CD4-positive, alpha-beta memory T cell (primary cell): Measurements from ENCODE around the gene POLDIP3. TPM values are rescaled to one million over a fixed set of nuclear protein-coding genes. Genes with fewer than 3 reads are reported as not detected.
"Not testable (repeated sequence)": the region's sequence is repeated elsewhere in the genome, so short reads cannot be mapped to it uniquely, and the experiment has no call there.

ENCODE experiments used
- CTCF ChIA-PET: fragments of 350-600 bp; sonication (Branson Sonifier 250); formaldehyde crosslinking; loops from one replicate; lab custom pipeline; 2021; ENCODE audit warnings: inconsistent platforms; ENCODE audit not compliant: partially characterized antibody; lab: Charles Lee
- POLR2A ChIA-PET: fragments of 350-600 bp; sonication (Branson Sonifier 250); formaldehyde crosslinking; loops from one replicate; lab custom pipeline; 2021; ENCODE audit not compliant: partially characterized antibody; lab: Charles Lee
- DNase-seq, 5 donors: peaks; one replicate each; pipeline versions ENCODE4 v3.0.0 to v3.0.0-alpha.2; 2020 to 2022; ENCODE audit warnings: mixed read lengths in 1 of 5
- H3K27ac ChIP-seq: one replicate; pipeline ENCODE4 v1.7.0; 2013; ENCODE audit warnings: low read depth, low read length
- H3K27me3 ChIP-seq: 2 replicates; pipeline ENCODE4 v1.7.0; 2013; ENCODE audit warnings: mild to moderate bottlenecking, low read length, moderate library complexity; ENCODE audit not compliant: insufficient read depth
- H3K36me3 ChIP-seq: 2 replicates; pipeline ENCODE4 v1.7.0; 2013; ENCODE audit warnings: mild to moderate bottlenecking, low read length, moderate library complexity; ENCODE audit not compliant: insufficient read depth
- H3K4me1 ChIP-seq: 2 replicates; pipeline ENCODE4 v1.7.0; 2013; ENCODE audit warnings: mild to moderate bottlenecking, low read length, moderate library complexity; ENCODE audit not compliant: insufficient read depth
- H3K4me3 ChIP-seq, 2 donors: one replicate each; pipeline ENCODE4 v1.7.0; 2013; ENCODE audit warnings: low read length in 2 of 2, mild to moderate bottlenecking in 1 of 2
- H3K9me3 ChIP-seq, 2 donors: one replicate each; pipeline ENCODE4 v1.7.0; 2013; ENCODE audit warnings: low read length in 2 of 2, control low read depth in 1 of 2; ENCODE audit not compliant: control insufficient read depth in 1 of 2
- H3K27ac Mint-ChIP-seq, 7 donors: one replicate each; pipeline ENCODE4 v1.8.0; 2020 to 2021; ENCODE audit warnings: mixed read lengths in 7 of 7, mild to moderate bottlenecking in 6 of 7, inconsistent platforms in 3 of 7, moderate library complexity in 3 of 7
- H3K27me3 Mint-ChIP-seq, 2 donors: one replicate each; pipeline ENCODE4 v1.8.0; 2020 to 2021; ENCODE audit warnings: mixed read lengths in 2 of 2
- H3K36me3 Mint-ChIP-seq, 2 donors: one replicate each; pipeline ENCODE4 v1.8.0; 2020 to 2021; ENCODE audit warnings: mixed read lengths in 2 of 2, inconsistent platforms in 1 of 2, mild to moderate bottlenecking in 1 of 2
- H3K4me1 Mint-ChIP-seq, 4 donors: one replicate each; pipeline ENCODE4 v1.8.0; 2020 to 2021; ENCODE audit warnings: mixed read lengths in 4 of 4, mild to moderate bottlenecking in 1 of 4
- H3K4me3 Mint-ChIP-seq, 8 donors: one replicate each; pipeline ENCODE4 v1.8.0; 2020 to 2021; ENCODE audit warnings: mixed read lengths in 8 of 8, mild to moderate bottlenecking in 7 of 8, moderate library complexity in 6 of 8, inconsistent platforms in 3 of 8
- H3K9me3 Mint-ChIP-seq, 8 donors: one replicate each; pipeline ENCODE4 v1.8.0; 2020 to 2021; ENCODE audit warnings: mixed read lengths in 8 of 8, mild to moderate bottlenecking in 5 of 8, inconsistent platforms in 3 of 8, moderate library complexity in 1 of 8
- intact Hi-C: fragments of 100-400 bp; cut with micrococcal nuclease; formaldehyde crosslinking; loops from one replicate; pipeline ENCODE4 v1.15.1; 2023
- polyA plus RNA-seq, 2 donors: library from polyadenylated mRNA; unstranded; fragments of 300-500 nt; fragmentation: Illumina TruSeq; gene quantifications; one replicate each; pipeline ENCODE4 v1.2.3, GENCODE V29; 2021
- total RNA-seq, 2 experiments: library from RNA; stranded (reverse); gene quantifications; one replicate each; pipeline ENCODE4 v1.2.3, GENCODE V29; 2021

Gene POLDIP3
- total and polyA plus RNA-seq, 4 experiments from 2014 or later = 66.1 to 82.3 (median 77.8) TPM

DNA sequence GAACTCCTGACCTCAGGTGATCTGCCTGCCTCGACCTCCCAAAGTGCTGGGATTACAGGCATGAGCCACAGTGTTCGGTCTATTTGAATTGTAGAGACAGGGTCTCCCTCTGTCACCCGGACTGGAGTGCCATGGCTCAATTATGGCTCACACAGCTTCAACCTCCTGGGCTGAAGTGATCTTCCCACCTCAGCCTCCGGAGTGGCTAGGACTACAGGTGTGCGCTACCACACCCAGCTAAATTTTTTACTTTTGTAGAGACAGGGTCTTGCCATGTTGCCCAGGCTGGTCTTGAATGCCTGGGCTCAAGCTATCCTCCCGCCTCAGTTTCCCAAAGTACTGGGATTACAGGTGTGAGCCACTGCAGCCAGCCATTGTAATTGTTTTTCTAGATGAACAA is 46.7 kb downstream of the POLDIP3 start:
- H3K27me3 ChIP-seq, H3K4me3 Mint-ChIP-seq, H3K9me3 Mint-ChIP-seq, DNase-seq, CTCF ChIA-PET, H3K36me3 ChIP-seq, H3K4me1 ChIP-seq, intact Hi-C loops, H3K4me3 ChIP-seq, H3K9me3 ChIP-seq, H3K27me3 Mint-ChIP-seq, H3K27ac ChIP-seq, H3K4me1 Mint-ChIP-seq, H3K27ac Mint-ChIP-seq: not testable (repeated sequence)
- H3K36me3 Mint-ChIP-seq = peaks cover 10 to 21% of the 10 kb centered on the region in 2 donors
- POLR2A ChIA-PET = interaction anchor here (1.8 kb wide), 1 partner anchor 14 kb away, joined by 8 read pairs; no protein-coding TSS in a partner anchor

DNA sequence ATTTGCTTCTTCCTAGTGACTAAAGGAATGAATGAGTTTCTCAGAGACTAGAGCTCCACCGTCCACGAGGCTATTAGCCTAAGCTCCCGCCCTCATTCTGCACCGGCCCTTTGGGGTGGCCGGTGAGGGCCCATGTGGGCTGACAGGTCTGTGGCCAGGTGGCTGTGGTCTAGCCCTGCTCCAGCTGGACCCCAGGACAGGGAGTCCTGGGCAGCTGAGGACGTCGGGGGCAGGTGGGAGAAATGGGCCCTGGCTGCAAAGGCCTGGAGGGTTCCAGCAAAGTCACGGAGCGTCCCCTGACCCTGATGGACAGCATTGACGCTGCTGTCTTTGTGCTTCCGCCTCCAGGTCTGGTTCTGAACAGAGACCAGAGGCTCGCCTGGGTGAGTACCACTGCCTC is 48.7 kb downstream of the POLDIP3 start:
- H3K36me3 Mint-ChIP-seq = peaks cover 5 to 10% of the 10 kb centered on the region in 2 donors
- Histone ChIP-seq H3K27me3 (no peaks in the 10 kb centered on the region), H3K36me3 (no peaks in the 10 kb centered on the region), H3K27ac (no peak overlapping the region), H3K4me1 (no peaks in the 10 kb centered on the region), H3K9me3 (no peaks in the 10 kb centered on the region), H3K4me3 (no peak overlapping the region)
- ChIA-PET POLR2A (no interaction called here), CTCF (no interaction called here)
- no peaks in the 10 kb centered on the region for H3K27me3 Mint-ChIP-seq
- peaks cover 0 to 2% (median 0%) of the 10 kb centered on the region in 4 donors for H3K4me1 Mint-ChIP-seq
- H3K27ac Mint-ChIP-seq = no peak overlapping the region
- H3K4me3 Mint-ChIP-seq = no peak overlapping the region
- intact Hi-C loops = no loop called here
- DNase-seq = no peak
- H3K9me3 Mint-ChIP-seq = peaks cover 0 to 2% (median 0%) of the 10 kb centered on the region in 8 donors

DNA sequence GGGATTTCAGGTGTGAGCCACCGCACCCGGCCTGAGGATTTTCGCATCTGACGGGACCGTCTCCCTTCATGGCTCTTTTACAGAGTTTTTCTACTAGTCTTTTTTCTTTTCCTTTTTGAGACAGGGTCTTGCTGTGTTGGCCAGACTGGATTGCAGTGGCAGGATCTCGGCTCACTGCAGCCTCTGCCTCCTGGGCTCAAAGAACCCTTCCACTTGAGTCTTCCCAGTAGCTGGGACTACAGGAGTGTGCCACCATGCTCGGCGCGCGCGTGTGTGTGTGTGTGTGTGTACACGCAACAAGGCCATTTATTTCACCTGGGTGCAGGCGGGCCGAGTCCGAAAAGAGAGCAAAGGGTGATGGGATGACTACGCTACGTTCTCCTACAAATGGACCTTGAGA is 50.0 kb downstream of the POLDIP3 start:
- intact Hi-C loops = no loop called here
- Histone ChIP-seq H3K36me3 (no peaks in the 10 kb centered on the region), H3K4me1 (no peaks in the 10 kb centered on the region), H3K9me3 (no peaks in the 10 kb centered on the region), H3K27me3 (no peaks in the 10 kb centered on the region), H3K4me3 (no peak overlapping the region), H3K27ac (no peak overlapping the region)
- no peak for DNase-seq
- Mint-ChIP-seq H3K27me3 (no peaks in the 10 kb centered on the region), H3K4me1 (peaks cover 0 to 3% (median 0%) of the 10 kb centered on the region in 4 donors), H3K27ac (no peak overlapping the region), H3K4me3 (no peak overlapping the region), H3K36me3 (peaks cover 2 to 3% of the 10 kb centered on the region in 2 donors), H3K9me3 (peaks cover 0 to 3% (median 0%) of the 10 kb centered on the region in 8 donors)
- POLR2A ChIA-PET = no interaction called here
- CTCF ChIA-PET = no interaction called here

DNA sequence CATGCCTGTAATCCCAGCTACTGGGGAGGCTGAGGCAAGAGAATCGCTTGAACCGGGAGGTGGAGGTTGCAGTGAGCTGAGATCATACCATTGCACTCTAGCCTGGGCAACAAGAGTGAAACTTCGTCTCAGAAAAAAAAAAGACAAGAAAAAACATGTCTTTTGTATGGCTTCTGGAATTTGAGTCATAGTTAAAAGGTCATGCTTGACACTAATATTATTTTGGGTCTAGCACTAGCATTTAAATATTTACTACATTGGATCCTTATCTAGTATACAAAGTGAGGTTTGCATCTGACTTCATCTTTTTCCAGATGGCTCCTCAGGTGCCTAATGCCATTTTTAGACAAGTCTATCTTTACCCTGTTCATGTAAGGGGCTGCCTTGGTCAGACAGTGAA is 50.7 kb downstream of the POLDIP3 start:
- DNase-seq, H3K36me3 ChIP-seq, H3K4me3 ChIP-seq, H3K4me3 Mint-ChIP-seq, intact Hi-C loops, H3K9me3 ChIP-seq, H3K9me3 Mint-ChIP-seq, POLR2A ChIA-PET, H3K27ac Mint-ChIP-seq, H3K4me1 Mint-ChIP-seq, H3K36me3 Mint-ChIP-seq, H3K27ac ChIP-seq, H3K4me1 ChIP-seq, H3K27me3 ChIP-seq, CTCF ChIA-PET, H3K27me3 Mint-ChIP-seq: not testable (repeated sequence)

DNA sequence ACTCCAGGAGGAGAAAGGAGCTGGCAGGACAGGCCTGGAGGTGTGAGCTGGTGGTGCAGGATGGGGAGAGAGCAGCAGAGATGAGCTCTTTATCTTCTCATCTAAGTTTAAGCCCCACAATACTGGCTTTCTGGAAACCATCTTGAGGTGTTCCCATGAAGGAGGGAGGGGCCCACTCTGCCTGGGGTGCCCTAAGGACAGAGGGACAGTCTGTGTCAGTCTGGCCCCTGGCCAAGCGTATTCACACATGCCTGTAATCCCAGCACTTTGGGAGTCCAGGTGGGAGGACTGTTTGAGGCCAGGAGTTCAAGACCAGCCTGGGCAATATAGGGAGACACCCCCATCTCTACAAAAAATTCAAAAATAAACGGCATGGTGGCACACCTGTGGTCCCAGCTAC is 52.0 kb downstream of the POLDIP3 start:
- H3K36me3 ChIP-seq = no peaks in the 10 kb centered on the region
- ChIA-PET CTCF (no interaction called here), POLR2A (interaction anchor here (1.0 kb wide), 1 partner anchor 9 kb away, joined by 3 read pairs; the partner anchor contains the start of gene SERHL2)
- intact Hi-C loops = no loop called here
- Mint-ChIP-seq H3K4me3 (no peak overlapping the region), H3K36me3 (no peaks in the 10 kb centered on the region), H3K27ac (peak overlapping the region in 1 of 7 donors; percentile 53), H3K9me3 (peaks cover 0 to 3% (median 0%) of the 10 kb centered on the region in 8 donors), H3K27me3 (no peaks in the 10 kb centered on the region), H3K4me1 (peaks cover 0 to 3% (median 0%) of the 10 kb centered on the region in 4 donors)
- H3K9me3 ChIP-seq = no peaks in the 10 kb centered on the region
- H3K4me3 ChIP-seq = no peak overlapping the region
- no peak overlapping the region for H3K27ac ChIP-seq
- no peaks in the 10 kb centered on the region for H3K27me3 ChIP-seq
- DNase-seq = no peak
- no peaks in the 10 kb centered on the region for H3K4me1 ChIP-seq

DNA sequence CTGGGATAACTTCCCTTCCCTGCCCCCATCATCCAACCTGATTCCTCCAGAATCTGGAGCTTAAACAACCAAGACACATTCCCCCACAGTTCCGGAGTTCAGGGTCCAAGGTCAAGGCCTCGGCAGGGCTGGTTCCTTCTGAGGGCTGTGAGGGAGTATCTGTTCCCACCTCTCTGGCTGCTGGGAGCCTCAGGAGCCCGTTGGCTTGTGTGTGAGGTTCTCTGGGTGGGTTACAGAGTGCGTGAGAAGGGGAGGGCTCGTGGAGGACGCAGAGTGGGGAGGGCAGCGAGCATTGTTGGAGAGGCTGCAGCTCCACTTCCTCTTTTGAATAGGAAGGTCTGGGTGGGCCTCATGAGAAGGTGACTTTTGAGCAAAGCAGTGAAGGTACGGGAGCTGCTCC is 52.4 kb downstream of the POLDIP3 start:
- H3K36me3 Mint-ChIP-seq = no peaks in the 10 kb centered on the region
- H3K4me1 Mint-ChIP-seq = peaks cover 0 to 3% (median 0%) of the 10 kb centered on the region in 4 donors
- H3K4me3 Mint-ChIP-seq = no peak overlapping the region
- ChIA-PET CTCF (no interaction called here), POLR2A (interaction anchor here (1.0 kb wide), 1 partner anchor 8 kb away, joined by 3 read pairs; the partner anchor contains the start of gene SERHL2)
- H3K27ac Mint-ChIP-seq = peak overlapping the region in 1 of 7 donors; percentile 53
- H3K27ac ChIP-seq = no peak overlapping the region
- no peaks in the 10 kb centered on the region for H3K4me1 ChIP-seq
- H3K4me3 ChIP-seq = no peak overlapping the region
- H3K9me3 ChIP-seq = no peaks in the 10 kb centered on the region
- H3K27me3 ChIP-seq = no peaks in the 10 kb centered on the region
- no peak for DNase-seq
- no peaks in the 10 kb centered on the region for H3K36me3 ChIP-seq
- H3K27me3 Mint-ChIP-seq = no peaks in the 10 kb centered on the region
- peaks cover 0 to 3% (median 0%) of the 10 kb centered on the region in 8 donors for H3K9me3 Mint-ChIP-seq
- intact Hi-C loops = no loop called here

DNA sequence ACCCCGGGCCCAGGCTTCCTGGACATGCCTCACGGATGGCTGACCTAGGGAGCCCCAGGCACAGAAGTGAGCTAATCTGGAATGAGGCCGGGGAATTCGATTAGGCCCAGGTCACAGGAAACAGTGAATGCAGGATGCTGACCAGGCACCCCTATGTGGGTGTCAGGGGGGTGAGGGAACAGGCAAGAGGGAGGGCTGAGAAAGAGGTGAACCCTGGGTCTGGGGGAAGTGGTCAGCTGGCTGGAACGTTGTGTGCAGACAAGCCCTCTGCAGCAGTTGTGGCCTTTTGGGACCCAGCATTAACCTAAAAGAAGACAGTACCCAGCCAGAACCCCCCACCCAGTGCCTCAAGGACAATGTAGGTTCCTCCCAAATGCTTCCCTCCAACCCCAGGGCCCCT is 52.8 kb downstream of the POLDIP3 start:
- intact Hi-C loops = no loop called here
- H3K27ac ChIP-seq = no peak overlapping the region
- H3K9me3 ChIP-seq = no peaks in the 10 kb centered on the region
- H3K36me3 ChIP-seq = no peaks in the 10 kb centered on the region
- ChIA-PET POLR2A (interaction anchor here (1.0 kb wide), 1 partner anchor 8 kb away, joined by 3 read pairs; the partner anchor contains the start of gene SERHL2), CTCF (interaction anchor here (0.8 kb wide), 1 partner anchor 28 kb away, joined by 3 read pairs; no protein-coding TSS in a partner anchor)
- H3K36me3 Mint-ChIP-seq = no peaks in the 10 kb centered on the region
- no peak overlapping the region for H3K4me3 Mint-ChIP-seq
- no peaks in the 10 kb centered on the region for H3K27me3 Mint-ChIP-seq
- peaks cover 0 to 3% (median 0%) of the 10 kb centered on the region in 8 donors for H3K9me3 Mint-ChIP-seq
- no peaks in the 10 kb centered on the region for H3K4me1 ChIP-seq
- no peak overlapping the region for H3K4me3 ChIP-seq
- H3K27me3 ChIP-seq = no peaks in the 10 kb centered on the region
- DNase-seq = no peak
- H3K4me1 Mint-ChIP-seq = peaks cover 0 to 3% (median 0%) of the 10 kb centered on the region in 4 donors
- peak overlapping the region in 1 of 7 donors; percentile 47 for H3K27ac Mint-ChIP-seq
